NCI-H2171 treated with DMSO at 0.1 percent for 48 hours (cell line): ENCODE results near the gene TMEM9B.
A peak's percentile ranks its signal among the peaks of the same experiment; 100 is the strongest.

Source experiments
- DNase-seq: peaks from one replicate; lab custom pipeline; 2025; lab: John Stamatoyannopoulos, UW

TMEM9B gene

GRCh38 chr11:8930456-8931175, 33.6 kb downstream of the TMEM9B start:
- DNase-seq = no peak

- DNase-seq = peak; percentile 23
Observed at GRCh38 chr11:8928981-8929615, 35.1 kb downstream of the TMEM9B start.

GRCh38 chr11:8928205-8928604, 36.0 kb downstream of the TMEM9B start:
- DNase-seq = no peak

GRCh38 chr11:8927233-8927632, 37.0 kb downstream of the TMEM9B start:
- no peak for DNase-seq

- DNase-seq = no peak
Observed at GRCh38 chr11:8926236-8926635, 38.0 kb downstream of the TMEM9B start.

GRCh38 chr11:8925711-8926110, 38.5 kb downstream of the TMEM9B start:
- no peak for DNase-seq

GRCh38 chr11:8922691-8923090, 41.6 kb downstream of the TMEM9B start:
- no peak for DNase-seq

GRCh38 chr11:8917157-8917825, 47.0 kb downstream of the TMEM9B start:
- DNase-seq = no peak

GRCh38 chr11:8914661-8915018, 49.6 kb downstream of the TMEM9B start:
- no peak for DNase-seq

GRCh38 chr11:8913961-8914660, 50.1 kb downstream of the TMEM9B start:
- DNase-seq = peak; percentile 49

- peak; percentile 97 for DNase-seq
Observed at GRCh38 chr11:8911029-8911823, 53.0 kb downstream of the TMEM9B start, which contains the start of gene AKIP1. Gene AKIP1 (plus strand): TSS chr11:8911189. CDS start chr11:8911450, 261 bp downstream.

- DNase-seq = no peak
Observed at GRCh38 chr11:8910649-8911026, 53.6 kb downstream of the TMEM9B start.

- no peak for DNase-seq
Observed at GRCh38 chr11:8908099-8908498, 56.1 kb downstream of the TMEM9B start.

GRCh38 chr11:8907116-8907515, 57.1 kb downstream of the TMEM9B start:
- no peak for DNase-seq

GRCh38 chr11:8905528-8906165, 58.6 kb downstream of the TMEM9B start:
- DNase-seq = no peak

GRCh38 chr11:8899119-8899753, 65.0 kb downstream of the TMEM9B start:
- no peak for DNase-seq
